GM10266 (cell line): ENCODE results near the gene PDE11A.

ENCODE experiments used
- DNase-seq: peaks from one replicate; pipeline ENCODE4 v3.0.0; 2012; ENCODE audit errors: extremely low spot score
- TF ChIP-seq, protein P1 (sequence below): IDR thresholded peaks from 2 replicates; pipeline ENCODE4 v1.5.1; 2012; ENCODE audit warnings: mild to moderate bottlenecking, low read depth; ENCODE audit not compliant: control insufficient read depth, insufficient read depth; ENCODE audit errors: missing control alignments

Gene PDE11A

DNA sequence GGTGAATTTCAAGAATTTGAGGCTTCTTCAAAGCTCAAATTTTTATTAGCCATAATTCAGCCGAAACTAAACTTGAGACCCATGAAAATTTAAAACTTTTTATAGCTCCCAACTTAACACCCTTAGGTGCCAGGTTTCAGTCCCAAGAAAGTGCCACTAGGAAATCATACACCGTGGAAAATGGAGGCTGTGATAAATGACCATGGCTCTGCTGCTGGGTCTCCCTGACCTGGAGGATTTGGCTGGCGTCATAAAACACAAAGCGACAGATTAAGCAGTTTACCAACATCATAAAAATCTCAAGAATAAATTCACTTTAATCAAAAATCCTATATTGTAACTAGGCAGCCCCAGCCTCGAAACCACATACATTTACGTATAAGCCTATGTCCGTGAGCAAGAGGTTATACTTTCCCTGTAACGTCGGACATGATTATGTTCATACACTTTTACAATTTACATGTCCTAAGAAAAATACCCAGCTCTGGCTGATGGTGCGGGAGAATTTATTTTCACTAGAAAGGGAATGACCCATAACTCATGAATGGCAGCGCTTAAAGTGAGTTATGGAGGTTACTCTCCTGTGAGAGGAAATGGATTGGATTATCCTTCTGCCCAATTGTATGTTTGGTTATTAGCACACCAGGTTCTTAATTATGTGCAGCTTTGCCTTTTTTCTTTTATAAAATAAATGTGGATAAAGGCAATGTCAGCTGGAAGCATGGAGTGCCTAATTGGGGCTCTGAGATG lies 350.6 kb downstream of the PDE11A start:
- TF ChIP-seq, protein P1, sequence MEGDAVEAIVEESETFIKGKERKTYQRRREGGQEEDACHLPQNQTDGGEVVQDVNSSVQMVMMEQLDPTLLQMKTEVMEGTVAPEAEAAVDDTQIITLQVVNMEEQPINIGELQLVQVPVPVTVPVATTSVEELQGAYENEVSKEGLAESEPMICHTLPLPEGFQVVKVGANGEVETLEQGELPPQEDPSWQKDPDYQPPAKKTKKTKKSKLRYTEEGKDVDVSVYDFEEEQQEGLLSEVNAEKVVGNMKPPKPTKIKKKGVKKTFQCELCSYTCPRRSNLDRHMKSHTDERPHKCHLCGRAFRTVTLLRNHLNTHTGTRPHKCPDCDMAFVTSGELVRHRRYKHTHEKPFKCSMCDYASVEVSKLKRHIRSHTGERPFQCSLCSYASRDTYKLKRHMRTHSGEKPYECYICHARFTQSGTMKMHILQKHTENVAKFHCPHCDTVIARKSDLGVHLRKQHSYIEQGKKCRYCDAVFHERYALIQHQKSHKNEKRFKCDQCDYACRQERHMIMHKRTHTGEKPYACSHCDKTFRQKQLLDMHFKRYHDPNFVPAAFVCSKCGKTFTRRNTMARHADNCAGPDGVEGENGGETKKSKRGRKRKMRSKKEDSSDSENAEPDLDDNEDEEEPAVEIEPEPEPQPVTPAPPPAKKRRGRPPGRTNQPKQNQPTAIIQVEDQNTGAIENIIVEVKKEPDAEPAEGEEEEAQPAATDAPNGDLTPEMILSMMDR: no peak
- no peak for DNase-seq

DNA sequence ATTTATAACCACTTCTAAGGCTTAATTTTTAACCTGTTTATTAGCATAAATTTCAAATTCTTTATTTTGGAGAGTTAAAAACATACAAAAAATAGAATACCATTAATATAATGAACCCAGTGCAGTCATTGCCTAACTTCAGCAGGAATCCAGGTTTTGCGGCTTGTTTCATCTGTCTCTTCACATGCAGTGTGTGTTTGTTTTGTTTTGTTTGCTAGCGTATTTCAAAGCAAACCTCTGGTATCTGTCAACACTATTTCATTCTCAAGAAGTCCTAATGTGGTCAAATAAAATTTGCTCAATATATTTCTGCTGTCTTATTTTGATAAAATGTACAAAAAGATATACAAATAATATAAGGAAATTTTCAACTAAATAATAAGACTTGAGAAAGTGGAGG lies 351.5 kb downstream of the PDE11A start:
- TF ChIP-seq, protein P1: no peak
- DNase-seq: no peak

DNA sequence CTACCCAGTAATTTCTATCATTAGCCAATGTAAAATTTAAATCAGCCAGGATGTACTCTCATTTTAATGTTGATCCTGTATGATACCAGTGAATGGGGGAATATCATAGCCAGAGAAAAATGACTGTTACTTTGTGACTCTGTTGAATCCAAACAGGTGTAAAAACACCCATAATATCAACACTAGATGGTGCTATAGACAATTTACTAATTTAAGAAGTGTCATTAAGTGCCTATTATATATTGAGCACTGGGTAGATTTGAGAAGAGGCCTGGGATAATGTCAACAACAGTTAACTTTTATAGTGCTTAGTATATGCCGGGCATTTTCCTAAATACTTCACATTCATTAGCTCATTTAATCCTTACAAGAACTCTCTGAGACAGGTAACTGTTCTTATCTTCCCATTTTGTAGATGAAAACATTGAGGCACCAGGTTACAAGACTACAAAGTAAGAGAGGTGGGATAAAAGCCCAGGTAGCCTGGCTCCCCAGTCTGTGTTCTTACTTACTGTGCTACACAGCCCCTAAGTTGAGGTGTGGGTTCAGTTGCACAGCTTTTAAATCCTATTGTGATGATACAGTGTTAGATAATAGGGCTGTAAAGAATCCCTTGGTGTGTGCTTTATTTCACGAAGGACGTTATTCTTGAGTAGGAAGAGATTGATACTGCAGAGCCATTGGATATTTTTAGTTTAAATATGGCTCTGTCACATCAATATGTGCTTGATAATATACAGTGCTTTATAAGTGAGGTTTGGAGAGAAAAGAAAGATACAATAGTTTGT lies 354.6 kb downstream of the PDE11A start:
- DNase-seq: no peak
- TF ChIP-seq, protein P1: peak; percentile 7

DNA sequence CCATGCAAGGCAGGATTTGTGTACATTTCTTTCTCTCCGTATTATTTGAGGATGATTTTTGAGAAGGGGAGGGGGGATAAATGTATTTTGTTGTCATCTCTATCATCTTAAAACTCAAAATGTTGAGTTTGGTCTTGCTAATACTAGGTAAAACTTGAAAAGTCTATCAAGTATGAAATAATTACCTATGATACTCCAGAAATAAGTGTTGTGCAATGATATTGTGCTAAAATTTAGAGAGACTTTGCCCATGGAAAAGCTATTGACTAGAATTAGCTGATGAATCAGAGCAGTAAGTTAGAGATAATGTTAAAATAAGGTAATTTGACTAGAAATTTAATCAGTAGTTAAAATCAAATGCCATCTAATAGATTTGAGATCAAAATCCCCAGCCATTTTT lies 356.1 kb downstream of the PDE11A start:
- no peak for DNase-seq
- TF ChIP-seq, protein P1: no peak

DNA sequence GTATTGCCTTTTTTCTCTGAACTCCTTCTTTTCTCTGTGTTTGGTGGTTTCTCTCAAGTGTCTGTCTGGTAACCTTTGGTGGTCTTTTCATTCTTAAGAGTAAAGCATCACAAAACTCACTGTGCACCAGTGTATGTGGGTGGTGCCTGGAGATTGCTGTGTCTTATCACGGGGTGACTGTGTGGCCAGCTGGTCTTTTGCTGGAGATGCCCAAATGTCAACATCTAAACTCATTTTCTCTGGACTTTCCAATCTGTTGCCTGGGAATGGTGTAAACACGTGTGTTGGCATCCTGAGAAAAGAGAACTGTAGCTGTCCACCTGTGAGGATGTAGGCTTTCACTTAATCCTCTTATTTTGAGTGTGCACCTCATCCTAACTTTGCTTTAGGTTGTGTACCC lies 356.8 kb downstream of the PDE11A start:
- TF ChIP-seq, protein P1: no peak
- DNase-seq: no peak

DNA sequence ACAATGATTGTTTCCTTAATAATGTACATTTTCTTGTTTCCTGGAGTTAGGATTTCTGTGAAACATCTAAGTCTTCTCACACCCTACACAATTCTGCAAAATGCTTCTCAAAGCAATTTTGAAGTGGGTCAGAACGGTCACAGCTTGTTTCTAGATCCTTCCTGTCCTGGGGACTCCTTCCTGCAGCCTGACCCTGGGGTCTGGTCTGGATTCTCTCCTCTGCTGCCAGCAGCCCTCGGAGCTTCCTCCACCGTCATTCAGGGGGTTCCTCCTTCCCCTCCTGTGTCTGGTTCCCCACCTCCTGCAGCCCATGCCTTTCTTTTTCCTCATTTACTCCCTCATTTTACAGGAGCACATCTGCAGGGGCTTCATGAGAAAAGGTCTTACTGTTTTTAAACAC lies 357.9 kb downstream of the PDE11A start:
- TF ChIP-seq, protein P1: no peak
- DNase-seq: no peak

DNA sequence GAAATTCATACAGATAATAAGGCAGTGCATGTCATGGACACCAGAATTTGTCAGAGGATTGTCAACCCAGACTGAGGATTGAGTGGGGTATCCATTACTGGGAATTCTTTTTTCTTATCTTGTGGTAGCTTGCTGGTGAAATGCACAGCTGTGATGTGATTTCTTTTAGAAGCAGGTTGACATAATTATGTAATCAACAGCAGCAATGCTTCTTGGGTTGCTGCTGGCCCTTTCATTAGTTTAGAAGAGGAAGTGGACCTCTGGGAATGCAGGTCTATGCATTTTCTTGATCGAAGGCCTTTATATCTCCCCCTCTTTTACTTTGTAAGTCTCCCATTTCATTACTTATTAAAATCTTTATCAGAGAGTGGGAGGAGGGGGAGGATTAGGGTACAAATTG lies 360.1 kb downstream of the PDE11A start:
- TF ChIP-seq, protein P1: no peak
- no peak for DNase-seq
